OCI-LY3 (cell line): ENCODE results near the gene NOL12.
"Not testable (repeated sequence)": the region's sequence is repeated elsewhere in the genome, so short reads cannot be mapped to it uniquely, and the experiment has no call there.

Experiments
- H2AFZ ChIP-seq: fragments of 200-600, 300-600 bp; shearing (Covaris generic); 2 replicates; pipeline ENCODE4 v1.6.0; 2014; ENCODE audit warnings: antibody characterized with exemption, low read depth, low read length
- H3K27ac ChIP-seq: fragments of 200-600, 300-600 bp; sonication (generic); 2 replicates; pipeline ENCODE4 v1.5.1; 2014; ENCODE audit warnings: mild to moderate bottlenecking, low read length, moderate library complexity, mixed read lengths
- H3K27me3 ChIP-seq: fragments of 200-600, 300-600 bp; sonication (generic); 2 replicates; pipeline ENCODE4 v1.6.1; 2014; ENCODE audit warnings: low read depth, low read length, mixed read lengths
- H3K36me3 ChIP-seq: fragments of 200-600, 300-600 bp; sonication (generic); replicated peaks from 2 replicates; pipeline ENCODE3; 2014; ENCODE audit warnings: low read depth, low read length, mixed read lengths
- H3K4me1 ChIP-seq: fragments of 300-600, 200-600 bp; sonication (generic); 2 replicates; pipeline ENCODE4 v1.6.1; 2014; ENCODE audit warnings: low read length, mixed read lengths
- H3K4me2 ChIP-seq: fragments of 200-600, 300-600 bp; sonication (generic); 2 replicates; pipeline ENCODE4 v1.6.1; 2014; ENCODE audit warnings: low read length, mixed read lengths
- H3K4me3 ChIP-seq: fragments of 300-600, 200-600 bp; sonication (generic); 2 replicates; pipeline ENCODE4 v1.5.1; 2014; ENCODE audit warnings: antibody characterized with exemption, mild to moderate bottlenecking, low read length, moderate library complexity
- H3K79me2 ChIP-seq: fragments of 300-600, 200-600 bp; shearing (Covaris generic); 2 replicates; pipeline ENCODE4 v1.6.1; 2014; ENCODE audit warnings: mild to moderate bottlenecking, low read length, mixed read lengths
- H3K9ac ChIP-seq: fragments of 300-600, 200-600 bp; shearing (Covaris generic); 2 replicates; pipeline ENCODE4 v1.6.0; 2014; ENCODE audit warnings: mild to moderate bottlenecking, low read length, moderate library complexity
- H3K9me3 ChIP-seq: fragments of 200-600, 300-600 bp; shearing (Covaris generic); 2 replicates; pipeline ENCODE4 v1.6.1; 2014; ENCODE audit warnings: low read length, mixed read lengths; ENCODE audit not compliant: insufficient read depth
- H4K20me1 ChIP-seq: fragments of 200-600, 300-600 bp; sonication (generic); 2 replicates; pipeline ENCODE4 v1.6.1; 2016; ENCODE audit warnings: low read length, mixed read lengths; ENCODE audit not compliant: insufficient read depth
- EZH2phosphoT487 ChIP-seq: fragments of 200-600 bp; shearing (Covaris generic); IDR thresholded peaks from 2 replicates; pipeline ENCODE4 v1.6.1; 2018; ENCODE audit warnings: antibody characterized with exemption, mixed run types, low read depth
- TF ChIP-seq, protein P1 (sequence below): fragments of 200-600, 300-600 bp; sonication (generic); IDR thresholded peaks from 2 replicates; pipeline ENCODE4 v1.5.1; 2014; ENCODE audit warnings: antibody characterized with exemption, low read length, low read depth

Gene NOL12

DNA sequence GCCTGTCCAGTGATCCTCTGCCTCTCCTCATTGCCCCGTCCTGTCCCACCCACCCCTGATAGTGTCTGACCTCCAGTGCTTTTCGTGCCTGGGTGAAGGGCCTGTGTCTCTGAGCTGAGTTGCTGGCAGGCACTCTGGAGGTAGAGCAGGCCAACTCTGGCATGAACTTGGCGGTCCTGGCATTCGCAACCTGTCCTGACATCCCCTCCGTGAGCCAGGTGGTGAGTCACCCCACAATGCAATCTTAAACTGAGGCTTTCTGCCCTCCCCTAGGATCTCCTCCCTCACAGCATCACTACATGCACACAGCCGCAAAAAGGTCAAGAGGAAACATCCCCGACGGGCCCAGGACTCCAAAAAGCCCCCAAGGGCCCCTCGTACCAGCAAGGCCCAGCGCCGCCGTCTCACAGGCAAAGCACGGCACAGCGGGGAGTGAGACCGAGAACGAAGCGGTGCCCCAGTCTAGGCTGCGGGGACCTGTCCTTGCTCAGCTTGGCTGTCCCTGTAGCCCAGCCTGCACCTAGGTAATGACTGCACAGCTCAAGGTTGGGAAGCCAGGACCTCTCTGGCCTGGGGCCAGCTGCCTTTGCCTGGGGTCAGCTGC, 4.9 kb downstream of the NOL12 start:
- Histone ChIP-seq H2AFZ (no peak overlapping the region), H3K4me2 (no peak overlapping the region)
- TF ChIP-seq, protein P1, sequence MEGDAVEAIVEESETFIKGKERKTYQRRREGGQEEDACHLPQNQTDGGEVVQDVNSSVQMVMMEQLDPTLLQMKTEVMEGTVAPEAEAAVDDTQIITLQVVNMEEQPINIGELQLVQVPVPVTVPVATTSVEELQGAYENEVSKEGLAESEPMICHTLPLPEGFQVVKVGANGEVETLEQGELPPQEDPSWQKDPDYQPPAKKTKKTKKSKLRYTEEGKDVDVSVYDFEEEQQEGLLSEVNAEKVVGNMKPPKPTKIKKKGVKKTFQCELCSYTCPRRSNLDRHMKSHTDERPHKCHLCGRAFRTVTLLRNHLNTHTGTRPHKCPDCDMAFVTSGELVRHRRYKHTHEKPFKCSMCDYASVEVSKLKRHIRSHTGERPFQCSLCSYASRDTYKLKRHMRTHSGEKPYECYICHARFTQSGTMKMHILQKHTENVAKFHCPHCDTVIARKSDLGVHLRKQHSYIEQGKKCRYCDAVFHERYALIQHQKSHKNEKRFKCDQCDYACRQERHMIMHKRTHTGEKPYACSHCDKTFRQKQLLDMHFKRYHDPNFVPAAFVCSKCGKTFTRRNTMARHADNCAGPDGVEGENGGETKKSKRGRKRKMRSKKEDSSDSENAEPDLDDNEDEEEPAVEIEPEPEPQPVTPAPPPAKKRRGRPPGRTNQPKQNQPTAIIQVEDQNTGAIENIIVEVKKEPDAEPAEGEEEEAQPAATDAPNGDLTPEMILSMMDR = no peak
- no peak for TF ChIP-seq EZH2phosphoT487

DNA sequence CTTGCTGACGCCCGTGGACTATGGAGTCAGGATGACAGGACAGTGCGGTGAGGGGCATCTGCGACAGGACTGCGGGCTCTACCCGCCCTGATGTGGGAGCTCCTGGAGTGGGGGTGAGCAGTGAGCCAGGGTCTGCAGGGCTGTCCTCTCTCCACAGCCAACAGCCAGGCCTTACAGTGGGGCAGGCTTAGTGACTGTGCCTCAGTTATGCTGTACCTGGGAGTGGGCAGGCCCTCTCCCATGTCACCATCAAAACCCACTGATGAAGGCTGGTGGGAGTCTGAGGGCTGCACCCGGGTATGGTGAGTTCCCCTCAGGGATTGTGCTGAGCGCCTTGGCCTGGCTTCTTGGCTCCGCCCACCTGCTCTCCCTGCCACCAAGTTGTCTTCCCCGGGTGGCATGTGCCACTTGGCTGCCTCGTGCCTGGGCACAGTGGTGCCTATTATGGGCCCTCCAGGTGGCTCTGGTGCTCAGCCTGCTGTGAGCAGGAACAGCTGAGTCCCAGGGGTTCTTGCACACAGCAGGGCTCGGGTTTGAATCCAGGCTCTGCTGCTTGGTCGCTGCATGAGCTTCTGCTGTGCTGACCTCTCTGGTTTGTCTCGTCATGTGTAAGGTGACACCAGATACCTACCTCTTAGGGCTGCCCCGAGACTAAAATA, 6.6 kb downstream of the NOL12 start:
- peaks cover 6% of the 10 kb centered on the region; the same call in 1 of the 2 replicates for H3K79me2 ChIP-seq
- no peak overlapping the region for H3K27ac ChIP-seq
- H3K4me1 ChIP-seq = no peaks in the 10 kb centered on the region
- no peak overlapping the region for H2AFZ ChIP-seq
- no peaks in the 10 kb centered on the region for H3K9me3 ChIP-seq
- H3K9ac ChIP-seq = no peak overlapping the region
- no peak overlapping the region for H3K4me2 ChIP-seq
- no peak for TF ChIP-seq EZH2phosphoT487
- TF ChIP-seq, protein P1 = no peak
- peaks cover 33% of the 10 kb centered on the region for H3K36me3 ChIP-seq
- no peak overlapping the region for H3K4me3 ChIP-seq
- no peaks in the 10 kb centered on the region for H4K20me1 ChIP-seq
- H3K27me3 ChIP-seq = no peaks in the 10 kb centered on the region

More for the DNA sequence above, 4.9 kb downstream of the NOL12 start:
- peaks cover 33% of the 10 kb centered on the region for H3K36me3 ChIP-seq
- H3K27ac ChIP-seq = no peak overlapping the region
- no peak overlapping the region for H3K4me3 ChIP-seq
- no peaks in the 10 kb centered on the region for H4K20me1 ChIP-seq
- peaks cover 21% of the 10 kb centered on the region for H3K79me2 ChIP-seq
- no peak overlapping the region for H3K9ac ChIP-seq
- peaks cover 7% of the 10 kb centered on the region; the same call in 1 of the 2 replicates for H3K4me1 ChIP-seq
- H3K27me3 ChIP-seq = no peaks in the 10 kb centered on the region
- no peaks in the 10 kb centered on the region for H3K9me3 ChIP-seq

DNA sequence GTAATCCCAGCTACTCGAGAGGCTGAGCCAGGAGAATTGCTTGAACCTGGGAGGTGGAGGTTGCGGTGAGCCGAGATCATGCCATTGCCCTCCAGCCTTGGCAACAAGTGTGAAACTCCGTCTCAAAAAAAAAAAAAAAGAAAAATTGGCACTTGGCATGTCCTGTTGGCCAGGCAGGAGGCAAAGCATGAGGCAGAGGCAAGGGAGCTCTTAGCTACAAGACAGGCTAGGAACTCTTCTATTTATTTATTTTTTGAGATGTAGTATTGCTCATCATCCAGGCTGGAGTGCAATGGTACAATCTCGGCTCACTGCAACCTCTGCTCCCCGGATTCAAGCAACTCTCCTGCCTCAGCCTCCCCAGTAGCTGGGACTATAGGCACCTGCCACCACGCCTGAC, 8.0 kb downstream of the NOL12 start:
- H3K79me2 ChIP-seq, H3K27me3 ChIP-seq, H3K4me2 ChIP-seq, H4K20me1 ChIP-seq, H3K4me1 ChIP-seq, H3K9me3 ChIP-seq, H2AFZ ChIP-seq, H3K9ac ChIP-seq, H3K4me3 ChIP-seq, H3K27ac ChIP-seq: not testable (repeated sequence)
- H3K36me3 ChIP-seq = peaks cover 22% of the 10 kb centered on the region

- H3K27ac ChIP-seq = not testable (repeated sequence)
Observed at GRCh38 chr22:37696260-37696656, 10.1 kb downstream of the NOL12 start.

More at GRCh38 chr22:37696260-37696656, 10.1 kb downstream of the NOL12 start:
- H2AFZ ChIP-seq, H3K4me3 ChIP-seq, H3K9me3 ChIP-seq, H3K27me3 ChIP-seq, H4K20me1 ChIP-seq, H3K4me1 ChIP-seq, H3K9ac ChIP-seq, H3K4me2 ChIP-seq, H3K79me2 ChIP-seq: not testable (repeated sequence)
- peaks cover 18% of the 10 kb centered on the region for H3K36me3 ChIP-seq
